ENCODE measurements around the gene ASIC5. TPM values are rescaled to one million over a fixed set of nuclear protein-coding genes. Genes with fewer than 3 reads are reported as not detected.

The ASIC5 gene
- total and polyA plus RNA-seq, 11 donors = not detected

DNA sequence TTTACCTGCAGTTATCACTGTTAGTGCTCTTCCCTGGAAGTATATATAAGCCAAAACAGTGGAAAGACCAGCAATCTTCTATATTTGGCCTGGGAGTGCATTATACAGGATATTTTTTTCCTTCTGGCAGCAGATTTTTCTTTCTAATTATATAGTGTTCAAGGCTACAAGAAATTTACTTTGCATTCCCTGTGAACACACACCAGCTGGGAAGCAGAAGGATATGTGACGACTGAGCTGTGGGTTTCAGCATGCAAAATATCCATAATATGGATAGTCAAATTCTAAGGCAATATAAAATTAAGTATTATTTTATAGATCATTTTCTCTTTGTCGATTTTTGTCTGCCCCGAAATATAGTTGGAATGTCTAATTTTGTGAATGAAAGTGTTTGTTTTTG is 76.1 kb downstream of the ASIC5 start:
- WGBS, 4 donors = 52 to 88% (median 79%) methylated on average over 3 of the region's 3 CpGs
- peaks cover 0 to 22% (median 6%) of the 10 kb centered on the region in 12 donors for H3K4me1 ChIP-seq
- intact Hi-C loops (cut with DNase I) = loop anchor here in 7 of 10 donors (2.0 to 10.0 kb wide), 8 partner anchors 125 to 388 kb away; partner anchors contain the start of gene GUCY1A1 (in 1 of the 7)
- no peak overlapping the region for H3K27ac ChIP-seq
- peaks cover 0 to 56% (median 16%) of the 10 kb centered on the region in 9 donors for H3K36me3 ChIP-seq
- no peaks in the 10 kb centered on the region for H3K27me3 ChIP-seq
- no peaks in the 10 kb centered on the region for H3K9me3 ChIP-seq
- TF ChIP-seq POLR2A (IDR thresholded peaks at IDR 0.05) = no peak
- TF ChIP-seq, protein P1, sequence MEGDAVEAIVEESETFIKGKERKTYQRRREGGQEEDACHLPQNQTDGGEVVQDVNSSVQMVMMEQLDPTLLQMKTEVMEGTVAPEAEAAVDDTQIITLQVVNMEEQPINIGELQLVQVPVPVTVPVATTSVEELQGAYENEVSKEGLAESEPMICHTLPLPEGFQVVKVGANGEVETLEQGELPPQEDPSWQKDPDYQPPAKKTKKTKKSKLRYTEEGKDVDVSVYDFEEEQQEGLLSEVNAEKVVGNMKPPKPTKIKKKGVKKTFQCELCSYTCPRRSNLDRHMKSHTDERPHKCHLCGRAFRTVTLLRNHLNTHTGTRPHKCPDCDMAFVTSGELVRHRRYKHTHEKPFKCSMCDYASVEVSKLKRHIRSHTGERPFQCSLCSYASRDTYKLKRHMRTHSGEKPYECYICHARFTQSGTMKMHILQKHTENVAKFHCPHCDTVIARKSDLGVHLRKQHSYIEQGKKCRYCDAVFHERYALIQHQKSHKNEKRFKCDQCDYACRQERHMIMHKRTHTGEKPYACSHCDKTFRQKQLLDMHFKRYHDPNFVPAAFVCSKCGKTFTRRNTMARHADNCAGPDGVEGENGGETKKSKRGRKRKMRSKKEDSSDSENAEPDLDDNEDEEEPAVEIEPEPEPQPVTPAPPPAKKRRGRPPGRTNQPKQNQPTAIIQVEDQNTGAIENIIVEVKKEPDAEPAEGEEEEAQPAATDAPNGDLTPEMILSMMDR (IDR thresholded peaks at IDR 0.05) = no peak
- no peak for ATAC-seq
- H3K4me3 ChIP-seq = no peak overlapping the region
- no peak for DNase-seq

DNA sequence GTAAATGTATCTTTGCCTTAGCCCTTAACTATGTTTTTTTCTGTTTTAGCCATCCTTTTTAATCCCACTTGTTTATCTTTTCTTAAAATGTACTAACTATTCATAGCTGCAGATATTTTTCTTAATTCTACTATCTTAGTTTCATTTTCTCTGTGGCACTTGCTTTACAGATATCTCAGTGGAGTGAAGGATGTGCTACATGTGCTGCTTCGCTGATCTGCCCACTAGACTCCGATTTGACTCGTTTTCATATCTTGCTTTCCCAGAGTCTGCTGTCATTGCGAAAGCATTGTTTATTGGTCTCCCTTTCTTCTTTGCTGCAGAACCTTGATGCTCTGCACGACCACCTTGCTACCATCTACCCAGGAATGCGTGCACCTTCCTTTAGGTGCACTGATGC is 76.7 kb downstream of the ASIC5 start:
- peaks cover 0 to 50% (median 16%) of the 10 kb centered on the region in 9 donors for H3K36me3 ChIP-seq
- ATAC-seq (no peak), DNase-seq (no peak)
- H3K27me3 ChIP-seq = no peaks in the 10 kb centered on the region
- no peak for TF ChIP-seq POLR2A (IDR thresholded peaks at IDR 0.05)
- TF ChIP-seq, protein P1 (IDR thresholded peaks at IDR 0.05) = no peak
- H3K9me3 ChIP-seq = no peaks in the 10 kb centered on the region
- intact Hi-C loops (cut with DNase I) = loop anchor here in 7 of 10 donors (2.0 to 10.0 kb wide), 8 partner anchors 125 to 387 kb away; partner anchors contain the start of gene GUCY1A1 (in 1 of the 7)
- H3K4me3 ChIP-seq = peak overlapping the region in 3 of 12 donors; percentile 8 to 27 (median 15)
- WGBS, 4 donors = 57 to 62% (median 60%) methylated on average over 6 of the region's 6 CpGs
- peaks cover 0 to 28% (median 6%) of the 10 kb centered on the region in 12 donors for H3K4me1 ChIP-seq
- H3K27ac ChIP-seq = no peak overlapping the region

DNA sequence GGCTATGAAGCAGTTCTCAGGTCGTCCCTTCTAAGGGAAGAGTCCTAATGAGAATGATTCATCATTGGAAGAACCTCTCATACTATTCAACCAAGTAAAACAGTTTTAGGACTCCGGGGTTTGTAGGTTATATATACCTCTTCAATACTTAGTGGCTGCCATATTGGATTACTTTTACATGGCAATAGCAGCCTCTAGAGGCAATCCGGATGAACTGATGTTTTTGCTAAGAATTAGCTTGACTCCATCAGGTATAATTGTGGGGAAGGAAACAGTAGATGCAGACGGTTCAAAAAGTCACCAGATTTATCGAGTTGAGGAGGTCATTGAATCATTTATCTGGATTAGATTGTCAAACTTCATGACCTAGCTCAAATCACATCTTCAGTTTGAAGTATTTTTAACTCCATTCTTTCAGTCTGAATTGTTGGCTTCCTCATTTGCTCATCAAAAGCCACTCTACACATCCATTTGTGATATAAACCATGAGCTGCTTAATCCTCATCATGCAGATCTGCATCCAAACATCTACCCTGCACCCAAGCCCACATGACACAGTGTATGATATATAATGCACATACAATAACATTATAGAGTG is 78.9 kb downstream of the ASIC5 start:
- ATAC-seq (peak; percentile 38 to 91 (median 86)), DNase-seq (no peak)
- Histone ChIP-seq H3K27ac (no peak overlapping the region), H3K9me3 (no peaks in the 10 kb centered on the region), H3K4me1 (peaks cover 0 to 40% (median 7%) of the 10 kb centered on the region in 12 donors), H3K36me3 (peaks cover 0 to 32% (median 9%) of the 10 kb centered on the region in 9 donors), H3K4me3 (no peak overlapping the region), H3K27me3 (no peaks in the 10 kb centered on the region)
- WGBS, 4 donors = 13 to 26% (median 18%) methylated on average over 5 of the region's 5 CpGs
- TF ChIP-seq, protein P1 (IDR thresholded peaks at IDR 0.05) = peak; percentile 54 to 88 (median 76)
- TF ChIP-seq POLR2A (IDR thresholded peaks at IDR 0.05) = no peak
- intact Hi-C loops (cut with DNase I) = loop anchor here (1.0 to 10.0 kb wide), 12 partner anchors 122 to 385 kb away; partner anchors contain the start of gene GUCY1A1 (in 1 of the 10)

DNA sequence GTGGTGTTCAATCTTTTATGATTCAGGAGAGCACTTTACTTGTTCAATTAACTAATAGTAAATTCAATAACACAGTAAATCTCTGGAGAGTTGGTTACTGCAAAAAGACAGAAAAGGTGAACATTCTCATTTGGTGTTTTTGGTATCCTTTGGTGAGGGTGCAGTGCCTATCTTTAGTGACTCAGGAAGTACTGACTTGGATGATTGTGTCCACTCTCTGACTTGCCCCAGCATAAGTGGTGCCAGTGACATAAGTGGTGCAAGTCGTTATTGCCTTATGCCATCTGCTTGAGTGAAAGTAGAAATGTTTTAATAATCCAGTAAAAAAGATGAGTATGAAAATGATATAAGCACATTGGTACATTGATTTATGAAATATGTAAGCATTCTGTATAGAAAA is 80.2 kb downstream of the ASIC5 start:
- H3K9me3 ChIP-seq = no peaks in the 10 kb centered on the region
- TF ChIP-seq POLR2A (IDR thresholded peaks at IDR 0.05) = no peak
- TF ChIP-seq, protein P1 (IDR thresholded peaks at IDR 0.05) = no peak
- no peak overlapping the region for H3K27ac ChIP-seq
- H3K4me1 ChIP-seq = peaks cover 0 to 40% (median 7%) of the 10 kb centered on the region in 12 donors
- H3K27me3 ChIP-seq = no peaks in the 10 kb centered on the region
- H3K36me3 ChIP-seq = peaks cover 0 to 22% (median 9%) of the 10 kb centered on the region in 9 donors
- no peak overlapping the region for H3K4me3 ChIP-seq
- intact Hi-C loops (cut with DNase I) = loop anchor here in 9 of 10 donors (2.0 to 10.0 kb wide), 11 partner anchors 121 to 384 kb away; partner anchors contain the start of gene GUCY1A1 (in 1 of the 9)
- ATAC-seq (peak in 2 of 4 donors; percentile 54 to 55), DNase-seq (peak in 1 of 5 donors; percentile 24)
- 42 to 47% (median 45%) methylated on average over 1 of the region's 1 CpG for WGBS, 4 donors

All from heart left ventricle (tissue), 16 donors.